ENCODE data around the gene PANK4.

PANK4 gene

DNA sequence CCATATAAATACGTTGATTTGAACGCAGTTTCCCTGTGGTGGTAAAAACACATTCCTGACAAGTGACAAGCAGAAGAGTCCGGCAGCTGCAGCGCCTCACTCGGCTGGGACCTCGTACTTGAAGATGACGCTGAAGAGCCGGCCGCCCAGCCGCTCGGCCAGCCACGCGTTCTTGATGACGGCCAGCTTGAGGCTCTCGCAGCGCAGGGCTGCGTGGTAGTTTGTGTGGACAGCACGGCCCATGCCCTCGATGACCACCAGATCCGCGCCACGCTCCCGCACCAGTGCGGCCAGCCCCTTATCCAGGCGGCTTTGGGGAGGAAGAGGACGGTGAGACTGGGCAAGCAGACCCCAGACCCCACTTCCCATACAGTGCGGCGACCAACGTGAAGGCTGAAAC is 17.6 kb downstream of the PANK4 start:
- DNase-seq = no peak

DNA sequence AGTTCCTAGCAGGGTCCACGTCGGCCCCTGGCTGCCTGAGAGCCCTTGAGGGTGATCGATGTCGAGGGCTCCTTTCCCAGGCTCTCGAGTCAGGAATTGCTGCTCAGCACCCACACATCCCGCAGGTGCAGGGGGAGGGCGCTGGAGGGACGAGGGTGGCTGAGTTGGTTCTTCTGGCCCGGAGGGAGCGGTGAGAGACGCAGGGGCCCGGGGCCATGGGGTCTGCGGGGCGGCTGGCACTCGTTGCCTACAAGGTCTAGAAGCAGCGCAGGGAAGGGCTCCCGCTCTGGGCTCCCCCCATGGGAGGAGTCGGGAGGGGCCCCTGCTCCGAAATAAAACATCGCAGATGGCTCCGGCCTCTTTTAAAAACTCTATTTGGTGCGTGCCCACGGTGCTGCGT is 18.2 kb downstream of the PANK4 start:
- DNase-seq = no peak

GRCh38 chr1:2507744-2508155 is 18.6 kb downstream of the PANK4 start:
- no peak for DNase-seq

DNA sequence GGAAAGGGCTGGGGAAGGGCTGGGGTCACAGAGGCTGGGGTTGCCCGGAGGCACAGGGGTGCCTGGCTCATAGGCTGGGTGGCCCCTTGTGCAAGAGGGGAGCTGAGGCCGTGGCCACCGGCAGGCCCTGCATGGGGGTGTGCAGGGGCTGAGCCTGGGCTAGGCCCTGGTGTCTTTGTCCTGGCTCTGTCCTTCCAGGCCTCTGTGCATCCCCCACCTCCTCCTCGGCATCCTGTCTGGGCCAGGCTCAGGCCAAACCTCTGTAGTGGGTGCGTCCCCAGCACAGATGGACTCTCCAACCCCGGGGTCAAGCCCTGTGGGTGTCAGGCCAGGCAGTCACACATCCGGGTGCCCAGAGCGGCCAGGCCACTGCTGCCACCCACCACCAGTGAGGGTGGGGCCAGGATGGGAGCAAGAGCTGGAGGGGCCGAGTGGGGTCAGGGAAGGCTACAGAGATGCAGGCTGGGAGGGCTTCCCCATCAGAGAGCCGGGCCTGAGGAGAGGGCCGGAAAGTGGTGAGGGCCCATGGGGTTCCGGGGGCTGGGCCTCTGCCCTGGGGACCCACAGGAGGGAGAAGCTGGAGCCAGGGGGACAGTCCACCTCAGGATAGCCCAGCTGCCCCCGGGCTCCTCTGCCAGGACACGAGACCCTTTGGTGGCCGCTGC is 19.4 kb downstream of the PANK4 start:
- DNase-seq = no peak

DNA sequence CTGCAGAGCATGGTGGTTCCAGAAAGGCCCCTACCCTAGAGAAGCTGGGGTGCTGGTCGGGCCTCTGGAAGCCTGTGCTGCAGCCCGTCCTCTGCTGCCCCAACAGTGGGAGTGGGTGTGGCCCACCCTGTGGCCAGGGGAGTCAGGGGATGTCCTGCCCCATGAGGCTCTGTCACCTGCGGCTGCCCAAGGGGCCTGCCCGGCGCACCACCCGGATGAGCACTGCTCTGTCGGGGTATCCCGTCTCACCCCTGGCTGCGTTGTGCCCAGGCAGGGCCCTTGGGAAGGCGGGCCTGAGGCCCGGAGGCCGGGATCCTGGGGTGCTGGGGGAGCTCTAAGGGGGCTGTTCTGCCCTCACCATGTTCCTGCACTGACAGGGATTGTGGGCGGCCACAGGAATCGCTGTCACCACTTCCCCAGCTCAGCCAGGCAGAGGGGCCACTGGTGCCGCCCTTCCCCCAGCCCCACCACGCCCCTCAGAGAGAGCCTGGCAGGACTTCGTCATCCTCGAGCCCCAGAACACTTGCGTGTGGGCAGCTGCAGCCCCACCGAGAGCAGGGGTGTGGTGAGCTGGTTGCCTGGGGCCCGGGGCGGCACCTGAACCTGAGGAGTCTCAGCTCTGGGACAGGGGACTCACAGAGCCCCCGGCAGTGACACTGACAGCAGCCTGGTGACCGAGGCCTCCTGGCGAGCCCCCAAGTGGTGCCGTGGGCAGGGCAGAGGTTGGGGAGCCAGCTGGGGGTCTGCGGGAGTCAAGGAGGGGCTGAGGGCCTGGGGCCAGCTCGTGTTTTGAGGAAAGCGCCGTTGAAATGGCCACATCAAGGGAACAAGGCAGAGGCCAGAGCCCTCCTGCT is 20.2 kb downstream of the PANK4 start:
- no peak for DNase-seq

DNA sequence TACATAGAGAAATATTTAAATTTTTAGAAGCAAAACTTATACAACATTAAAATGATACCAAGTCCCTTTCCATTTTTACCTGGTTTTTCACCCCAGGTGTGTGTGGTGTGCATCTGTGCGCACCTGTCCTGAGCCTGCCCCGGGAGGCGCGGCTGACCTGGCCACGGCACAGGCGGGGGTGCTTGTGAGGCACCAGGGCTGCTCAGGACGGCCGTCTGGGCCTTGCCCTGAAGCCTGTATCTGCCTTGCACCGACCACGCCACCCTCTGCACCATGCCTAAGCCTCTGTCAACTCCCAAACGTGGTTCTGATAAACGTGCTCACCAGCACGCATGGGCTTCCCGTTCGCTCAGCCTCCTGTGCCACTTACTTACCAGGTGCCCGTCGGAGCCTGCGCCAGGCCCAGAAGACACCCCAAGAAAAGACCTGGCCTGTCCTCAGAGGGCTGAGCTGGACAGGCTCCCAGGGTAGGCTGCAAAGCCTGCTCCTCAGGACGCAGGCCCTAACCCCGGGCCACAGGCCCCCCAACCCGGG is 20.9 kb downstream of the PANK4 start:
- no peak for DNase-seq

DNA sequence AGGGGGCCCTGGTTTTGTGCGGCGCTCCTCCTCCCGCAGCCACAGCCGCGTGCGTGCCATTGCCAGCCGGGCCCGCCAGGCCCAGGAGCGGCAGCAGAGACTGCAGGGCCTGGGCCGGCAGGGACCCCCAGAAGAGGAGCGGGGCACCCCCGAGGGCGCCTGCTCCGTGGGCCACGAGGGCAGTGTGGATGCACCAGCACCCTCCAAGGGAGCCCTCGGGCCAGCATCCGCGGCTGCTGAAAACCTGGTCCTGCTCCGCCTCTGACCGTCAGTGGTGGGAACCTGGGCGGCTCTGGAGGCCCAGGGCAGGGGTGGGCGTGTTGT is 21.5 kb downstream of the PANK4 start:
- no peak for DNase-seq

DNA sequence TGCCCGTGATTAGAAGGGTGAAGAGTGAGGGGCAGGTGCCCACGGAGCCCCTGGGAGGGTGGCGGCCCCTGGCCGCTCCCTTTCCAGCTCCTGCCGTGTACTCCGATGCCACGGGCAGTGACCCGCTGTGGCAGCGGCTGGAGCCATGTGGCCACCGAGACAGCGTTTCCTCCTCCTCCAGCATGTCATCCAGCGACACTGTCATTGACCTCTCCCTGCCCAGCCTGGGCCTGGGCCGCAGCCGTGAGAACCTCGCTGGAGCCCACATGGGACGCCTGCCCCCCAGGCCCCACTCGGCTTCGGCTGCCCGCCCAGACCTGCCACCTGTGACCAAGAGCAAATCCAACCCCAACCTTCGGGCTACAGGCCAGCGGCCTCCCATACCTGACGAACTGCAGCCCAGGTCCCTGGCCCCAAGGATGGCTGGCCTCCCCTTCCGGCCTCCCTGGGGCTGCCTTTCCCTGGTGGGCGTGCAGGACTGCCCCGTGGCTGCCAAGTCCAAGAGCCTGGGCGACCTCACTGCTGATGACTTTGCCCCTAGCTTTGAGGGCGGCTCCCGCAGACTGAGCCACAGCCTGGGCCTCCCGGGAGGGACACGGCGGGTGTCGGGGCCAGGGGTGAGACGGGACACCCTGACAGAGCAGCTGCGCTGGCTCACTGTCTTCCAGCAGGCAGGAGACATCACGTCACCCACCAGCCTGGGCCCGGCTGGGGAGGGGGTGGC is 22.0 kb downstream of the PANK4 start:
- DNase-seq = no peak

DNA sequence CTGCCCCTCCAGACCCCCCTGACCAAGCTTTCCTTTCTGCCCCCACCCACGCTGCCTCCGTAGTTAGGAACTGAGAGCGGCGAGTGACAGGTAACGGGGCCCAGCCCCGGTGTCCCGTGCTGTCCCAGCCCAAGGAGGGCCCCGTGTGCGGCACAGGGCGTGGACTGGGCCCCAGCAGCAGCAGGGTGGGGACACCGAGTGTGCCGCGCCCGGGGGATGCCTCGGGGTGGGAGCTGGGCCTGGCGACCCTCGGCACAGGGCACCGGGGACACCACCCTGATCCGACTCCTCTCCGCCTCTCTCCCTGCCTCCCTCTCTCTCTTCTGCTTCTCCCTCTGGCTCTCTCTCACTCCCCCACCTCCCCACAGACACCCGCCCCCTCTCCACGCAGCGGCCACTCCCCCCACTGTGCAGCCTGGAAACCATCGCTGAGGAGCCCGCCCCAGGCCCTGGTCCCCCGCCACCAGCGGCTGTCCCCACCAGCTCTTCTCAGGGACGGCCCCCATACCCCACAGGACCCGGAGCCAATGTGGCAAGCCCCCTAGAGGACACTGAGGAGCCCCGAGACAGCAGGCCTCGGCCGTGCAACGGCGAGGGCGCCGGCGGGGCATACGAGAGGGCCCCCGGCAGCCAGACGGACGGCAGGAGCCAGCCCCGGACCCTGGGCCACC is 22.7 kb downstream of the PANK4 start:
- no peak for DNase-seq

DNA sequence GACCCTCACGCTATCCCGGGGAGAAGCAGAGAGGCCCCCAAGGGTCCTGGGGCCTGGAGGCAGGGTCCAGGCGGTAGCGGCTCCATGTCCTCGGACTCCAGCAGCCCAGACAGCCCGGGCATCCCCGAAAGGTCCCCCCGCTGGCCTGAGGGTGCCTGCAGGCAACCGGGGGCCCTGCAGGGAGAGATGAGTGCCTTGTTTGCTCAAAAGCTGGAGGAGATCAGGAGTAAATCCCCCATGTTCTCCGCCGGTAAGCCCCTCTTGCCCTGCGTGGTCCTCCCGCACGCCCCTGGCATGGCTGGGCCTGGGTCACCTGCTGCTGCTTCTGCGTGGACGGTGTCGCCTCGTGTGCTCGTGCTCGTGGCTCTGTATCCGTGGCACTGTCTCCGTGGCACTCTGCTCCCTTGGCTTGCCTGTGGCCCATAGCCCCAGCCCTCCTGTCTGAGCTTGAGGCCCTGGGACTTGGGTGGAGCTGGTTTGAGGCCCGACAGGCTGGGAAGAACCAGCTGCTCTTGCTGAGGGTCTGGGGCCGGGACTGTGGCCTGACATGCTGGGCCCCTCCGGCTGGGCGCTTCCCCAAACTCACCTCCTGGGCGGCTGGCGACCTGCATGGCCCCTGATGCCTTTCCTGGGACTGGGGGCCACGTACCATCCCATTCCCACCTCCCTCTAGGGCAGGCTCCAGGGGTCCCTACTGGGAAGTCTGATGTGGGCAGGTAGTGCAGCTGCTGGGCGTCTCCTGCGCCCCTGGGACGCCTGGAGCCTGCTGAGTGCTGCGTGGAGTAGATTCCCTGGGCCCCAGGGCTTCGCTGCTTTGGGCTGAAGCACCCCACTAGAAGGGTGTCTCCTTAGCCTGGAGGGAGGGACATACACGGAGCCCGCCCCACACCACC is 23.5 kb downstream of the PANK4 start:
- no peak for DNase-seq

DNA sequence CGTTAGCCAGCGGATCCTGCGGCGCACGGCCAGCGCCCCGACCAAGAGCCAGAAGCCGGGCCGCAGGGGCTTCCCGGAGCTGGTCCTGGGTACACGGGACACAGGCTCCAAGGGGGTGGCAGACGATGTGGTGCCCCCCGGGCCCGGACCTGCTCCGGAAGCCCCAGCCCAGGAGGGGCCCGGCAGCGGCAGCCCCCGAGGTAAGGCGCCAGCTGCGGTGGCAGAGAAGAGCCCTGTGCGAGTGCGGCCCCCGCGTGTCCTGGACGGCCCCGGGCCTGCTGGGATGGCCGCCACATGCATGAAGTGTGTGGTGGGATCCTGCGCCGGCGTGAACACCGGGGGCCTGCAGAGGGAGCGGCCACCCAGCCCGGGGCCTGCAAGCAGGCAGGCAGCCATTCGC is 24.2 kb downstream of the PANK4 start:
- DNase-seq = no peak

- no peak for DNase-seq
Measured at GRCh38 chr1:2501820-2502119, 24.6 kb downstream of the PANK4 start.

- DNase-seq = no peak
Measured at GRCh38 chr1:2501041-2501819, 25.2 kb downstream of the PANK4 start.

DNA sequence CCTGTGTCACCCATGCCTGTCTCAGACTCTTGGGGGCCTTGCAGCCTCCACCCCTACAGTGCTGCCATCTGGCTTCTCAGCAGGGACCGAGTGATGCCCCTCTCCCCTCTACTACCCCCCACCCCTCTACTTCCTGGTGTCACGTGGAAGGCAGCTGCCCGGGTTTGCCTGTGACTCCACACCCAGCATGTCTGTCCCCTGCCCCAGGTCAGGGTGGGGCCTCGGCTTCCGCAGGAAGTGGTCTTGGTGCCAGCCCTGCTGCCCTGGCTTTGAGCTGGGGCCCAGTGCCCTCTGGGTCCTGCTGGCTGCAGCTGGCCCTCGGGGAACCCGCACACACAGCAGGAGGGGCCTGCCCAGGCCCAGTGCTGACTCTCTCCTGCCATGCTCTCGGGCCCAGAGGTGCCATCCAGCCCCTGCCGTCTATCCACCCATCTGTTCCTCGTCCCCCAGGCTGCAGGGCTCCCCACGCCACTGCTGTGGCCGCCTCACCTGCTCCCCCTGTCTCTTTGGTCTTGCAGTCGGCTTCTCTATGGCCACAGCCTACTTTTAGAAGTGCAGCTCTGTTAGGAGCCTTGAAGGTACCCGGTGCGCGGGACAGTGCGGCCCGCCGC is 26.3 kb downstream of the PANK4 start:
- DNase-seq = no peak

GRCh38 chr1:2499260-2499659 is 27.1 kb downstream of the PANK4 start:
- DNase-seq = no peak

- DNase-seq = no peak
Measured at GRCh38 chr1:2498648-2499047, 27.7 kb downstream of the PANK4 start.

GRCh38 chr1:2497891-2498290 is 28.5 kb downstream of the PANK4 start:
- no peak for DNase-seq

GRCh38 chr1:2496746-2497145 is 29.6 kb downstream of the PANK4 start:
- no peak for DNase-seq

GRCh38 chr1:2496087-2496622 is 30.2 kb downstream of the PANK4 start:
- DNase-seq = no peak

- DNase-seq = no peak
Measured at GRCh38 chr1:2495546-2495945, 30.9 kb downstream of the PANK4 start.

DNA sequence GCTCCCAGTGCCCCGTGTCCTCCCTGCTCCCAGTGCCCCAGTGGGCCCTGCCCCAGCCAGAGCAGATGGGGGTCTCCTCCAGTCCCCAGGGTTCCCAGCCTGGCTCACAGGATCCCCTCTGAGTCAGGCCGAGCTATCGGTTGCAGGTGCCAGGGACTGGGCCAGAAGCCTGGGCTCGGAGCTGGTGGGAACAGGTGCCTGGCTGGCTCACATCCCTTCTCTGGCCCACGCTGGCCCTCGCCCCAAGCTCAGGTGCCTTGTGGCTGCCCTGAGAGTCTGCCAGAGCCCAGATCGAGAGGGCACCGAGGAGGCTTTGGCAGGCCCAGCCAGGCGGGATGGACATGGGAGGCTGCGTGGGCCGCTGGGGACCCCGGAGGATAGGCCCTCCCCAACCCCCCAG is 31.4 kb downstream of the PANK4 start:
- DNase-seq = no peak
